Measurements from ENCODE around the gene C16orf87.
"Not testable (repeated sequence)": the region's sequence is repeated elsewhere in the genome, so short reads cannot be mapped to it uniquely, and the experiment has no call there.

C16orf87 gene

GRCh38 chr16:46797501-46797900, 33.5 kb downstream of the C16orf87 start:
- DNase-seq, result no peak

- no peak for DNase-seq
Measured at GRCh38 chr16:46796764-46797269, 34.2 kb downstream of the C16orf87 start.

GRCh38 chr16:46793841-46794240, 37.1 kb downstream of the C16orf87 start:
- DNase-seq, result no peak

- no peak for DNase-seq
Measured at GRCh38 chr16:46790599-46791270, 40.2 kb downstream of the C16orf87 start.

- DNase-seq, result peak; percentile 31
Measured at GRCh38 chr16:46789499-46790414, 41.2 kb downstream of the C16orf87 start.

- no peak for DNase-seq
Measured at GRCh38 chr16:46788891-46789474, 42.0 kb downstream of the C16orf87 start.

- no peak for DNase-seq
Measured at GRCh38 chr16:46787909-46788308, 43.1 kb downstream of the C16orf87 start.

- no peak for DNase-seq
Measured at GRCh38 chr16:46785076-46785845, 45.7 kb downstream of the C16orf87 start.

GRCh38 chr16:46784569-46784968, 46.4 kb downstream of the C16orf87 start:
- DNase-seq, result not testable (repeated sequence)

GRCh38 chr16:46783800-46784199, 47.2 kb downstream of the C16orf87 start:
- DNase-seq, result peak; percentile 18

- no peak for DNase-seq
Measured at GRCh38 chr16:46782320-46782719, 48.7 kb downstream of the C16orf87 start.

GRCh38 chr16:46777804-46778203, 53.2 kb downstream of the C16orf87 start:
- DNase-seq, result no peak

GRCh38 chr16:46775214-46775613, 55.8 kb downstream of the C16orf87 start:
- no peak for DNase-seq

GRCh38 chr16:46774743-46775177, 56.2 kb downstream of the C16orf87 start:
- no peak for DNase-seq

- no peak for DNase-seq
Measured at GRCh38 chr16:46772463-46772862, 58.5 kb downstream of the C16orf87 start.

- no peak for DNase-seq
Measured at GRCh38 chr16:46768809-46769208, 62.2 kb downstream of the C16orf87 start.

GRCh38 chr16:46765050-46765449, 65.9 kb downstream of the C16orf87 start:
- DNase-seq, result peak; percentile 35

GRCh38 chr16:46763147-46763546, 67.8 kb downstream of the C16orf87 start:
- no peak for DNase-seq

GRCh38 chr16:46762583-46762982, 68.4 kb downstream of the C16orf87 start:
- DNase-seq, result no peak

- no peak for DNase-seq
Measured at GRCh38 chr16:46759309-46759708, 71.7 kb downstream of the C16orf87 start.

- no peak for DNase-seq
Measured at GRCh38 chr16:46757339-46758050, 73.5 kb downstream of the C16orf87 start.

GRCh38 chr16:46756772-46757171, 74.2 kb downstream of the C16orf87 start:
- DNase-seq, result no peak

Data from fibroblast of skin of back (primary cell).